SH-SY5Y (cell line): Measurements from ENCODE around the gene JAKMIP2.

Experiments
- GATA2 ChIP-seq: IDR thresholded peaks from 2 replicates; pipeline ENCODE4 v1.6.1; 2011; ENCODE audit warnings: mild to moderate bottlenecking, low read depth, low read length
- GATA3 ChIP-seq: IDR thresholded peaks from 2 replicates; pipeline ENCODE4 v1.6.1; 2011; ENCODE audit warnings: low read depth, mild to moderate bottlenecking, low read length, moderate library complexity

DNA sequence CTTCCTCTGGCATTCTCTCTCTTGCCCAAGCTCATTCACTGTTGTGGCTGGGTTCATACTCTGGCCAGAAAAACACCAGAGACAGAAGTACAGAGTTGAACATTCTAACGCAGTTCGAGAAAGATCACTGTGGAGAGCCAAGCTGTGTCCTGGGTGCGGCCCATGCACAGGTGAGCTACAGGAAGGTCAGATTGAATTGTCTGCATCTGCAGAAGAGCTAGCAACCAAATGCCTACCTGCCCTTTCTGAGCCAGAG is 145.9 kb downstream of the JAKMIP2 start:
- TF ChIP-seq GATA3 (no peak), GATA2 (no peak)
